Endothelial cell of umbilical vein (primary cell): ENCODE data around the gene TBC1D5. TPM values are rescaled to one million over a fixed set of nuclear protein-coding genes. Genes with fewer than 3 reads are reported as not detected.

ENCODE experiments used
- BruUV-seq: library from RNA; stranded (reverse); fragments of 400-500 nt; replicated peaks from 2 replicates; lab custom pipeline; 2021; lab: Mats Ljungman, UMichigan
- CTCF ChIA-PET: fragments of 300-600, 350-600 bp; sonication (Branson Sonifier 250); formaldehyde crosslinking; loops from one replicate; lab custom pipeline; 2021; ENCODE audit warnings: antibody characterized with exemption, inconsistent platforms; lab: Charles Lee
- POLR2A ChIA-PET: fragments of 300-600, 350-600 bp; sonication (Branson Sonifier 250); formaldehyde crosslinking; loops from one replicate; lab custom pipeline; 2021; ENCODE audit warnings: antibody characterized with exemption, inconsistent platforms; lab: Charles Lee
- DNase-seq: peaks from one replicate; pipeline ENCODE4 v3.0.0-alpha.2; 2011; ENCODE audit warnings: low read depth, low spot score
- FAIRE-seq: peaks from 2 replicates; lab custom pipeline; 2011; peaks lifted over from hg19 to GRCh38; lab: Jason Lieb, UNC
- H2AFZ ChIP-seq: 2 replicates; pipeline ENCODE4 v1.6.0; 2012; ENCODE audit warnings: low read depth, low read length, control low read depth, inconsistent platforms
- H3K27ac ChIP-seq: 2 replicates; pipeline ENCODE4 v1.5.1; 2011; ENCODE audit warnings: low read depth, mild to moderate bottlenecking, control low read depth, low read length, moderate library complexity; ENCODE audit not compliant: insufficient read depth
- H3K27me3 ChIP-seq, 2 experiments: 2 replicates each; pipeline versions ENCODE4 v1.6.0 to v1.6.1; 2011; ENCODE audit warnings: low read length in 2 of 2, mixed read lengths in 1 of 2; ENCODE audit not compliant: control insufficient read depth in 2 of 2, insufficient read depth in 2 of 2
- H3K36me3 ChIP-seq, 2 experiments: 2 replicates in 1 of 2; 3 replicates in 1 of 2; pipeline ENCODE4 v1.5.1; 2011; ENCODE audit warnings: low read length in 2 of 2, mild to moderate bottlenecking in 1 of 2, moderate library complexity in 1 of 2; ENCODE audit not compliant: control insufficient read depth in 2 of 2, insufficient read depth in 2 of 2; ENCODE audit errors: extremely low read depth in 1 of 2
- H3K4me1 ChIP-seq: 3 replicates; pipeline ENCODE4 v1.5.1; 2011; ENCODE audit warnings: mild to moderate bottlenecking, low read length; ENCODE audit not compliant: control insufficient read depth, insufficient read depth; ENCODE audit errors: extremely low read depth
- H3K4me2 ChIP-seq: 2 replicates; pipeline ENCODE4 v1.6.1; 2011; ENCODE audit warnings: low read length, control low read depth, mixed read lengths; ENCODE audit not compliant: insufficient read depth
- H3K4me3 ChIP-seq, 3 experiments: fragments of 200-600 bp in 1 of 3; sonication (generic), shearing (Covaris generic) in 1 of 3; replicated peaks in 1 of 3; 2 replicates each; pipeline ENCODE4 v1.5.1; 2011 to 2016; ENCODE audit warnings: control low read depth in 3 of 3, low read length in 3 of 3, mild to moderate bottlenecking in 2 of 3, inconsistent platforms in 1 of 3, low read depth in 1 of 3, moderate library complexity in 1 of 3; ENCODE audit not compliant: insufficient read depth in 1 of 3
- H3K79me2 ChIP-seq: 2 replicates; pipeline ENCODE4 v1.6.0; 2012; ENCODE audit warnings: low read length, inconsistent platforms; ENCODE audit not compliant: control insufficient read depth, insufficient read depth
- H3K9ac ChIP-seq: replicated peaks from 2 replicates; pipeline ENCODE3; 2011; ENCODE audit warnings: low read length, control low read depth; ENCODE audit not compliant: insufficient read depth; ENCODE audit errors: extremely low read depth
- H3K9me1 ChIP-seq: replicated peaks from 3 replicates; pipeline ENCODE4 v1.6.0; 2011; ENCODE audit warnings: mild to moderate bottlenecking, low read length; ENCODE audit not compliant: control insufficient read depth, insufficient read depth; ENCODE audit errors: extremely low read depth
- H3K9me3 ChIP-seq: replicated peaks from 2 replicates; pipeline ENCODE4 v1.5.1; 2012; ENCODE audit warnings: low read length, inconsistent platforms; ENCODE audit not compliant: control insufficient read depth, insufficient read depth
- H4K20me1 ChIP-seq: replicated peaks from 2 replicates; pipeline ENCODE3; 2011; ENCODE audit warnings: mild to moderate bottlenecking, low read length; ENCODE audit not compliant: control insufficient read depth, insufficient read depth; ENCODE audit errors: extremely low read depth
- EZH2 ChIP-seq: IDR thresholded peaks from 2 replicates; pipeline ENCODE4 v1.6.1; 2012; ENCODE audit warnings: borderline replicate concordance, low read depth, mild to moderate bottlenecking, moderate library complexity, low read length, inconsistent platforms; ENCODE audit not compliant: severe bottlenecking
- FOS ChIP-seq: IDR thresholded peaks from 2 replicates; pipeline ENCODE4 v1.6.1; 2011; ENCODE audit warnings: mild to moderate bottlenecking, low read length, moderate library complexity, borderline replicate concordance; ENCODE audit not compliant: insufficient read depth
- GATA2 ChIP-seq: IDR thresholded peaks from 2 replicates; pipeline ENCODE4 v1.7.0; 2011; ENCODE audit warnings: low read depth, mild to moderate bottlenecking, moderate library complexity, mixed read lengths, low read length; ENCODE audit not compliant: insufficient read length, insufficient read depth
- JUN ChIP-seq: IDR thresholded peaks from 2 replicates; pipeline ENCODE4 v1.6.1; 2011; ENCODE audit warnings: borderline replicate concordance, low read depth; ENCODE audit not compliant: insufficient read length, insufficient read depth
- MYC ChIP-seq: IDR thresholded peaks from one replicate; pipeline ENCODE4 v1.6.1; 2011; ENCODE audit warnings: mild to moderate bottlenecking, low read depth, low read length
- POLR2A ChIP-seq: IDR thresholded peaks from 2 replicates; pipeline ENCODE4 v1.6.1; 2012; ENCODE audit warnings: low read depth, mild to moderate bottlenecking, control low read depth, low read length
- POLR2AphosphoS5 ChIP-seq: IDR thresholded peaks from 2 replicates; pipeline ENCODE4 v1.6.1; 2012; ENCODE audit warnings: low read depth, mild to moderate bottlenecking, control low read depth, low read length, moderate library complexity; ENCODE audit not compliant: insufficient read depth
- dilution Hi-C: fragments of 300-500 bp; cut with MboI; formaldehyde crosslinking; loops from one replicate; pipeline ENCODE4 v1.15.0; 2019; ENCODE audit warnings: low sequenced_read_pairs; ENCODE audit not compliant: extremely low pct_ligation_motif_present
- intact Hi-C: fragments of 100-400 bp; cut with micrococcal nuclease; formaldehyde crosslinking; loops from one replicate; pipeline ENCODE4 v1.10.0; 2022
- polyA plus RNA-seq, 4 experiments: library from polyadenylated mRNA; depleted of rRNA in 3 of 4; stranded (reverse) in 3 of 4; unstranded in 1 of 4; fragments of >200 nt; gene quantifications; 2 replicates each; pipeline versions ENCODE4 v1.2.1 to v1.2.3, GENCODE V29; 2011 to 2012; ENCODE audit warnings: missing spikeins in 1 of 4
- total RNA-seq: library from RNA; stranded (reverse); gene quantifications from 2 replicates; pipeline ENCODE4 v1.2.3, GENCODE V29; 2021
- TF ChIP-seq, protein P1 (sequence below), 2 donors: IDR thresholded peaks; 1 replicate in 1 of 2; 2 replicates in 1 of 2; pipeline ENCODE4 v1.5.1; 2011; ENCODE audit warnings: low read length in 2 of 2, mild to moderate bottlenecking in 2 of 2, moderate library complexity in 2 of 2, control low read depth in 1 of 2, inconsistent platforms in 1 of 2, low read depth in 1 of 2; ENCODE audit not compliant: insufficient read depth in 1 of 2; ENCODE audit errors: extremely low read depth in 1 of 2
- TF ChIP-seq, protein P2 (sequence below): IDR thresholded peaks from 2 replicates; pipeline ENCODE4 v1.6.1; 2011; ENCODE audit not compliant: insufficient read depth, insufficient read length

Gene TBC1D5
- total and polyA plus RNA-seq, 2 donors (not counting 3 experiments of a cell fraction or from before 2014, with no cell fraction given): 17.5 to 44.7 TPM

DNA sequence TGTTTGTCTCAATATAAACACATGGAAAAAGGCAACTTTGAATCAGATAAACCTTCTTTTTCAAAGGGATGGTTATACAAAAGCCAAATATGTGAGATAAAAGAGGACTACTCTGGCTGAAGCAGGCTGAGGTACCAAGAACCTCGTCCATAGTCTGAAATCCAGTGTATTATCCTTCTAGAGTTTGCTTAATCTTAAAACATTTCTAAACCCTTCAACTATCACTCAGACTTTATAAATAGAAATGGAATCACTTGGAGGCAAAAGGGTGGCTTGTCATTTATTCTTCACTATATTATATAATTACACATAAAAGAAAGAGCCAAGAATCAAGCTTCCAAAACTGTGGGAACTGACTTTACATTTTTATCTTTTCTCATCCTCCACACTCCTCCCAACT lies 554.1 kb downstream of the TBC1D5 start:
- no peak overlapping the region for H2AFZ ChIP-seq
- no peak overlapping the region for H3K27ac ChIP-seq
- BruUV-seq: no TSS peak
- POLR2A ChIA-PET: no interaction called here
- no peak overlapping the region for H3K9ac ChIP-seq
- H3K9me1 ChIP-seq: no peaks in the 10 kb centered on the region
- H3K4me1 ChIP-seq: no peaks in the 10 kb centered on the region
- TF ChIP-seq GATA2: no peak
- TF ChIP-seq, protein P1, sequence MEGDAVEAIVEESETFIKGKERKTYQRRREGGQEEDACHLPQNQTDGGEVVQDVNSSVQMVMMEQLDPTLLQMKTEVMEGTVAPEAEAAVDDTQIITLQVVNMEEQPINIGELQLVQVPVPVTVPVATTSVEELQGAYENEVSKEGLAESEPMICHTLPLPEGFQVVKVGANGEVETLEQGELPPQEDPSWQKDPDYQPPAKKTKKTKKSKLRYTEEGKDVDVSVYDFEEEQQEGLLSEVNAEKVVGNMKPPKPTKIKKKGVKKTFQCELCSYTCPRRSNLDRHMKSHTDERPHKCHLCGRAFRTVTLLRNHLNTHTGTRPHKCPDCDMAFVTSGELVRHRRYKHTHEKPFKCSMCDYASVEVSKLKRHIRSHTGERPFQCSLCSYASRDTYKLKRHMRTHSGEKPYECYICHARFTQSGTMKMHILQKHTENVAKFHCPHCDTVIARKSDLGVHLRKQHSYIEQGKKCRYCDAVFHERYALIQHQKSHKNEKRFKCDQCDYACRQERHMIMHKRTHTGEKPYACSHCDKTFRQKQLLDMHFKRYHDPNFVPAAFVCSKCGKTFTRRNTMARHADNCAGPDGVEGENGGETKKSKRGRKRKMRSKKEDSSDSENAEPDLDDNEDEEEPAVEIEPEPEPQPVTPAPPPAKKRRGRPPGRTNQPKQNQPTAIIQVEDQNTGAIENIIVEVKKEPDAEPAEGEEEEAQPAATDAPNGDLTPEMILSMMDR (IDR thresholded peaks at IDR 0.05; ENCODE audit: extremely low read depth in 1 of 2, insufficient read depth in 1 of 2, low read depth in 1 of 2, low read length in 2 of 2): no peak
- TF ChIP-seq EZH2: no peak
- TF ChIP-seq MYC: no peak
- TF ChIP-seq, protein P2, sequence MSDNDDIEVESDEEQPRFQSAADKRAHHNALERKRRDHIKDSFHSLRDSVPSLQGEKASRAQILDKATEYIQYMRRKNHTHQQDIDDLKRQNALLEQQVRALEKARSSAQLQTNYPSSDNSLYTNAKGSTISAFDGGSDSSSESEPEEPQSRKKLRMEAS: no peak
- no peak for TF ChIP-seq FOS
- no peak for TF ChIP-seq JUN
- no peak for TF ChIP-seq POLR2AphosphoS5
- TF ChIP-seq POLR2A: no peak
- H3K9me3 ChIP-seq: no peaks in the 10 kb centered on the region
- no peaks in the 10 kb centered on the region for H4K20me1 ChIP-seq
- H3K4me2 ChIP-seq: no peak overlapping the region
- dilution Hi-C loops: no loop called here
- DNase-seq (no peak), FAIRE-seq (no peak)
- H3K79me2 ChIP-seq: no peaks in the 10 kb centered on the region
- CTCF ChIA-PET: interaction anchor here (1.3 kb wide), 1 partner anchor 360 kb away, joined by 5 read pairs; no protein-coding TSS in a partner anchor
- no peaks in the 10 kb centered on the region for H3K36me3 ChIP-seq
- H3K4me3 ChIP-seq: no peak overlapping the region
- H3K27me3 ChIP-seq: no peaks in the 10 kb centered on the region
- intact Hi-C loops: no loop called here
